ENCODE data around the gene GPR161. TPM values are rescaled to one million over a fixed set of nuclear protein-coding genes. Genes with fewer than 3 reads are reported as not detected.

Gene GPR161
- total RNA-seq, 1 donor from 2014 or later = 40.9 TPM

- H3K9me3 Mint-ChIP-seq (ENCODE audit: unreplicated experiment) = no peaks in the 10 kb centered on the region
- H3K4me3 Mint-ChIP-seq (ENCODE audit: unreplicated experiment) = no peak overlapping the region
- no peak overlapping the region for H3K27ac Mint-ChIP-seq (ENCODE audit: unreplicated experiment)
- DNase-seq (ENCODE audit: low spot score) = no peak
- H3K36me3 Mint-ChIP-seq (ENCODE audit: low read depth, unreplicated experiment) = peaks cover 42% of the 10 kb centered on the region
- TF ChIP-seq CTCF (IDR thresholded peaks at IDR 0.05; ENCODE audit: unreplicated experiment) = no peak
- H3K4me1 Mint-ChIP-seq (ENCODE audit: unreplicated experiment) = no peaks in the 10 kb centered on the region
- H3K27me3 Mint-ChIP-seq (ENCODE audit: unreplicated experiment) = peaks cover 2% of the 10 kb centered on the region
Observed at GRCh38 chr1:168101336-168101735, 35.4 kb downstream of the GPR161 start.

DNA sequence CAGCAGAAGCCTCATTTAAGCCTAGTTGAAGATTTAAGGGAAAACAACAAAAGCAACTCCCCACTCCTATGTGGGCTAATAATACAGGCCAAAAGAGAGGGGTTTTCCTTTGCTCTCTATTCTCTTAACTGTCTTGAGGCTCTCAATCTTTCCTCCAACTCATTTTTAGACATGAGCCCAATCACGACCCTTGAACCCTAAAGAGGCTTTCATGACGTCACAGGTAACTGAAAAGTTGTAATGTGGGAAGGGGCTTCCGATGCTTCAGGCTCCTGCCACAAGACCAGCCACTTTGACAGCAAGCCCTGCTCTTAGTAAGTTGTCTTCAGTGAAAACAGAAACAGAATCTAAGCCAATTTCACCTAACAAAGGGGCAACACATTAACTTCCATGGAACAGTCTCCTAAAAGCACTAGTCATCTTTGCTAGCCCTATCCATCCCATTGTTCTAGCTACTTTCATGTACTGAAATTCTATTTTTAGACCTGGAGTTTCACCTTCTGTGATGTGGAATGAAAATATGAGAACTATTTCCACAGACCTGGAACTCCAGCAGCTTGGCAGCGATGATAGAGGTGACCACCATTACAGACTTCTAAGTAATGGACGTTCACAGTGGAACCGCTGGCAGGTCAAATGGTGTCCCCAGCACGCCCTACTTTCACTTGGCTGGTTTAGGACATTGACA lies 36.3 kb downstream of the GPR161 start:
- peaks cover 1% of the 10 kb centered on the region for H3K27me3 Mint-ChIP-seq (ENCODE audit: unreplicated experiment)
- no peak overlapping the region for H3K27ac Mint-ChIP-seq (ENCODE audit: unreplicated experiment)
- no peak for DNase-seq (ENCODE audit: low spot score)

DNA sequence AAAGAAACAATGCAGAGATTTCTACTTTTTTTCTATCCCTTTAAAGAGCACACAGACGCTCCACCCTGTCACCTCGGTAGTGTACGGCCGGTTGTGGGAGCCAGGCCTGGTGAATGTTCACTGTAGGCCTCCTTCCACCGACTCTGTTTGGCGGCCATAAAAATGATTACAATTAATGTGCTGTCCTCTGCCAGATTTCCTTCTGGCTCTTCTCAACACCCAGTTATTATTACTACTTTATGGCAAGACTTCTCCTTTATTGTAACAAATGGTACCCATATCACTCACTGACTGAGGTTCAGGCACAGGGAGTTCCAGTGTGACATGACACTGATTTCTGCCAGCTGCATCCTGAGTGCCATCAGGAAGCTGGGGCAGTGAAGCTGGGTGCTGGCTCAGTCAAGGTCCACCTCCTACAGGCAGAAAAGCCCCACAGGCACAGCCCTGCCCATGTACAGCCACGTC lies 37.4 kb downstream of the GPR161 start:
- Mint-ChIP-seq H3K27me3 (ENCODE audit: unreplicated experiment) (peaks cover 2% of the 10 kb centered on the region), H3K27ac (ENCODE audit: unreplicated experiment) (no peak overlapping the region), H3K9me3 (ENCODE audit: unreplicated experiment) (no peaks in the 10 kb centered on the region), H3K4me3 (ENCODE audit: unreplicated experiment) (no peak overlapping the region), H3K4me1 (ENCODE audit: unreplicated experiment) (no peaks in the 10 kb centered on the region), H3K36me3 (ENCODE audit: low read depth, unreplicated experiment) (peaks cover 35% of the 10 kb centered on the region)
- TF ChIP-seq CTCF (IDR thresholded peaks at IDR 0.05; ENCODE audit: unreplicated experiment) = no peak
- no peak for DNase-seq (ENCODE audit: low spot score)

More for the DNA sequence above, 36.3 kb downstream of the GPR161 start:
- Mint-ChIP-seq H3K4me3 (ENCODE audit: unreplicated experiment) (no peak overlapping the region), H3K4me1 (ENCODE audit: unreplicated experiment) (no peaks in the 10 kb centered on the region), H3K9me3 (ENCODE audit: unreplicated experiment) (no peaks in the 10 kb centered on the region), H3K36me3 (ENCODE audit: low read depth, unreplicated experiment) (peaks cover 39% of the 10 kb centered on the region)
- no peak for TF ChIP-seq CTCF (IDR thresholded peaks at IDR 0.05; ENCODE audit: unreplicated experiment)

DNA sequence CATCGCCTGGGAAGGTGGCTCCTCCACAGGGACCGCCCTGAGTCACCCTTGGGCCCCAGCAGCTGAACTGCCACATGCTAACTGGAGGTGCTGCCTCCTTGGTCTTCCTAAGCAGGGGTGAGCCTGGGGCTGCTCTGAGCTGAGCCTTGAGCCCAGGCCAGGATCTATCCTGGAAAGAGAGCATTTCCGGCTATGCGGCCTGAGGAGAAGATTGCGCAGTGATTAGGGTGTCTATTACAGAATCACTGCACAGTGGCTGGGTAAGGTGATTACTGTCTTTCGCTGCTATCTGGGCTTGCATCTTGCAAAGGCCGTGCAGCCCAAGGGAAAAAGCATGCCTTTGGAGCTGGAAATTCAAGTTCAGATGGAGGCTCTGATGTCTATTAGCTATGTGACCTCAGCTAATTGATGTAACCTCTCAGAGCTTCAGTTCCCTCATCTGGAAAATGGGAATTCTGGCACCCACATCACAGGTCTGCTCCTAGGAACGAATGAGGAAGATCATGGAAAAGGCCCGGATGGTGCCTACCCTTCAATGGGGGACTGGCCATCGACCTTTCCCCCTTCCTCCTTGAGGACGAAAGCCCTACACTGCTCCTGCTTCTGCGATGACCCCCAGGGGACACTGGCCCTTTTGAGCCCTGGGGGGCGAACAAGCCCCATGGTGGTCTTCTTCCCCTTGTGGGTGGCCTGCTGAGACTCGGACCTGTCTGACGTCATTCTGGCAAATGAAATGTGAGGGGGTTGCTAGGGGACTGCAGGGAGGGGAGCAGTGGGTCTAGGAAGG lies 38.0 kb downstream of the GPR161 start:
- no peak for TF ChIP-seq CTCF (IDR thresholded peaks at IDR 0.05; ENCODE audit: unreplicated experiment)
- DNase-seq (ENCODE audit: low spot score) = no peak
- H3K9me3 Mint-ChIP-seq (ENCODE audit: unreplicated experiment) = no peaks in the 10 kb centered on the region
- no peak overlapping the region for H3K27ac Mint-ChIP-seq (ENCODE audit: unreplicated experiment)
- H3K36me3 Mint-ChIP-seq (ENCODE audit: low read depth, unreplicated experiment) = peaks cover 39% of the 10 kb centered on the region
- no peak overlapping the region for H3K4me3 Mint-ChIP-seq (ENCODE audit: unreplicated experiment)
- peaks cover 2% of the 10 kb centered on the region for H3K4me1 Mint-ChIP-seq (ENCODE audit: unreplicated experiment)
- H3K27me3 Mint-ChIP-seq (ENCODE audit: unreplicated experiment) = peaks cover 2% of the 10 kb centered on the region

All from endothelial cell (in vitro differentiated cells).